Neural cell (in vitro differentiated cells): ENCODE results near the gene HPD. TPM values are rescaled to one million over a fixed set of nuclear protein-coding genes. Genes with fewer than 3 reads are reported as not detected.

ENCODE experiments used
- H2AFZ ChIP-seq: fragments of 200-600, 300-800 bp; sonication (generic), shearing (Covaris generic); 2 replicates; pipeline ENCODE4 v1.6.0; 2014; ENCODE audit warnings: low read depth, mild to moderate bottlenecking, antibody characterized with exemption, low read length, moderate library complexity
- H3F3A ChIP-seq: fragments of 200-600 bp; shearing (Covaris generic); 2 replicates; pipeline ENCODE4 v1.6.1; 2016; ENCODE audit warnings: mild to moderate bottlenecking, moderate library complexity, mixed read lengths, antibody characterized with exemption, low read length; ENCODE audit not compliant: insufficient read depth, poor library complexity, severe bottlenecking
- H3K27ac ChIP-seq: fragments of 200-600, 300-800 bp; sonication (generic), shearing (Covaris generic); 2 replicates; pipeline ENCODE4 v1.5.1; 2014; ENCODE audit warnings: mild to moderate bottlenecking, low read length, moderate library complexity
- H3K27me3 ChIP-seq: fragments of 300-800, 200-600 bp; sonication (generic), shearing (Covaris generic); 2 replicates; pipeline ENCODE4 v1.6.0; 2014; ENCODE audit warnings: mild to moderate bottlenecking, low read depth, low read length, moderate library complexity; ENCODE audit not compliant: insufficient read depth
- H3K36me3 ChIP-seq: fragments of 300-800, 200-600 bp; sonication (generic), shearing (Covaris generic); 2 replicates; pipeline ENCODE4 v1.5.1; 2014; ENCODE audit warnings: mild to moderate bottlenecking, antibody characterized with exemption, low read length, moderate library complexity; ENCODE audit not compliant: insufficient read depth
- H3K4me2 ChIP-seq: fragments of 300-800, 200-600 bp; sonication (generic), shearing (Covaris generic); 2 replicates; pipeline ENCODE4 v1.6.0; 2014; ENCODE audit warnings: mild to moderate bottlenecking, low read length
- H3K4me3 ChIP-seq: fragments of 300-800, 200-600 bp; sonication (generic), shearing (Covaris generic); 2 replicates; pipeline ENCODE4 v1.5.1; 2014; ENCODE audit warnings: mild to moderate bottlenecking, low read length, moderate library complexity
- H3K79me2 ChIP-seq: fragments of 200-600 bp; shearing (Covaris generic); replicated peaks from 2 replicates; pipeline ENCODE4 v1.6.0; 2014; ENCODE audit warnings: mild to moderate bottlenecking, low read length, moderate library complexity; ENCODE audit not compliant: insufficient read depth
- H3K9ac ChIP-seq: fragments of 300-800, 200-600 bp; sonication (generic), shearing (Covaris generic); 2 replicates; pipeline ENCODE4 v1.6.1; 2016; ENCODE audit warnings: mild to moderate bottlenecking, low read length, mixed read lengths
- H3K9me2 ChIP-seq: fragments of 200-600 bp; shearing (Covaris generic); 2 replicates; pipeline ENCODE4 v1.6.1; 2016; ENCODE audit warnings: mild to moderate bottlenecking, low read length, mixed read lengths; ENCODE audit not compliant: insufficient read depth
- H3K9me3 ChIP-seq: fragments of 200-600, 300-800 bp; sonication (generic), shearing (Covaris generic); 2 replicates; pipeline ENCODE4 v1.6.1; 2016; ENCODE audit warnings: mild to moderate bottlenecking, mixed run types, low read length, moderate library complexity, mixed read lengths
- H4K20me1 ChIP-seq: fragments of 200-600 bp; shearing (Covaris generic); 2 replicates; pipeline ENCODE4 v1.6.1; 2016; ENCODE audit warnings: mild to moderate bottlenecking, mixed run types; ENCODE audit not compliant: insufficient read depth
- CTCF ChIP-seq: fragments of 450-650 bp; IDR thresholded peaks from 2 replicates; pipeline ENCODE4 v1.5.1; 2014; ENCODE audit warnings: antibody characterized with exemption, mild to moderate bottlenecking, moderate library complexity; ENCODE audit not compliant: poor library complexity, severe bottlenecking
- EP300 ChIP-seq: fragments of 450-650 bp; conservative IDR thresholded peaks from 2 replicates; pipeline ENCODE4 v1.6.1; 2014; ENCODE audit warnings: antibody characterized with exemption, mild to moderate bottlenecking, moderate library complexity; ENCODE audit not compliant: poor library complexity, severe bottlenecking
- EZH2 ChIP-seq: fragments of 200-600, 300-800 bp; shearing (Covaris generic), sonication (generic); IDR thresholded peaks from 2 replicates; pipeline ENCODE4 v1.6.1; 2014; ENCODE audit warnings: antibody characterized with exemption, low read length, borderline replicate concordance, mild to moderate bottlenecking; ENCODE audit not compliant: insufficient read depth, poor library complexity, severe bottlenecking
- MXI1 ChIP-seq: fragments of 450-650 bp; conservative IDR thresholded peaks from 2 replicates; pipeline ENCODE4 v1.6.1; 2014; ENCODE audit warnings: antibody characterized with exemption, mild to moderate bottlenecking; ENCODE audit not compliant: poor library complexity, severe bottlenecking
- POLR2AphosphoS5 ChIP-seq: IDR thresholded peaks from 2 replicates; pipeline ENCODE4 v1.6.1; 2012
- RAD21 ChIP-seq: fragments of 450-650 bp; conservative IDR thresholded peaks from 2 replicates; pipeline ENCODE4 v1.6.1; 2014; ENCODE audit warnings: antibody characterized with exemption, mild to moderate bottlenecking, moderate library complexity
- REST ChIP-seq: IDR thresholded peaks from 2 replicates; pipeline ENCODE4 v1.6.1; 2012; ENCODE audit warnings: borderline replicate concordance
- SMC3 ChIP-seq: fragments of 450-650 bp; conservative IDR thresholded peaks from 2 replicates; pipeline ENCODE4 v1.6.1; 2014; ENCODE audit warnings: antibody characterized with exemption, mild to moderate bottlenecking, moderate library complexity; ENCODE audit not compliant: poor library complexity
- TAF1 ChIP-seq: IDR thresholded peaks from 2 replicates; pipeline ENCODE4 v1.6.1; 2012; ENCODE audit warnings: low read depth
- polyA minus RNA-seq: library from RNA; depleted of rRNA, polyadenylated mRNA; stranded (reverse); fragments of >200 nt; gene quantifications from 2 replicates; pipeline ENCODE4 v1.2.3, GENCODE V29; 2014
- polyA plus RNA-seq: library from polyadenylated mRNA; depleted of rRNA; stranded (reverse); fragments of >200 nt; gene quantifications from 2 replicates; pipeline ENCODE4 v1.2.3, GENCODE V29; 2014

Gene HPD
- polyA plus RNA-seq (not detected in 2 replicates), polyA minus RNA-seq (not detected in 2 replicates)

GRCh38 chr12:121858662-121859572, at the start of gene HPD:
Gene HPD (minus strand): TSS chr12:121858859. CDS start chr12:121858823, 36 bp downstream.
- no peaks in the 10 kb centered on the region for H4K20me1 ChIP-seq
- H3K9me2 ChIP-seq: no peaks in the 10 kb centered on the region
- H3K4me3 ChIP-seq: no peak within 1 kb of the TSS
- no peaks in the 10 kb centered on the region for H3K27me3 ChIP-seq
- no peak within 1 kb of the TSS for H3K27ac ChIP-seq
- no peak within 1 kb of the TSS for H3K9ac ChIP-seq
- no peaks in the 10 kb centered on the region for H3K9me3 ChIP-seq
- no peak within 1 kb of the TSS for H3K4me2 ChIP-seq
- no peaks in the 10 kb centered on the region for H3F3A ChIP-seq
- H3K36me3 ChIP-seq: no peaks in the 10 kb centered on the region
- H3K79me2 ChIP-seq: no peaks in the 10 kb centered on the region
- no peak for TF ChIP-seq SMC3
- no peak for TF ChIP-seq RAD21
- no peak for TF ChIP-seq CTCF
- no peak for TF ChIP-seq REST
- no peak for TF ChIP-seq POLR2AphosphoS5
- TF ChIP-seq TAF1: no peak
- no peak for TF ChIP-seq MXI1
- TF ChIP-seq EZH2: no peak
- no peak for TF ChIP-seq EP300
- no peak within 1 kb of the TSS for H2AFZ ChIP-seq

GRCh38 chr12:121905746-121906145, 47.1 kb upstream of the HPD start:
- no peak for TF ChIP-seq REST
- no peak for TF ChIP-seq CTCF
- TF ChIP-seq EP300: no peak
- no peak for TF ChIP-seq RAD21
- no peak for TF ChIP-seq TAF1
- no peak for TF ChIP-seq MXI1
- no peak for TF ChIP-seq SMC3
- TF ChIP-seq POLR2AphosphoS5: no peak
- TF ChIP-seq EZH2: no peak
- Histone ChIP-seq H3K4me3 (no peak overlapping the region), H3K27ac (no peak overlapping the region), H2AFZ (no peak overlapping the region), H3K4me2 (no peak overlapping the region), H3K9me3 (no peaks in the 10 kb centered on the region), H3K36me3 (peaks cover 6% of the 10 kb centered on the region), H3K9ac (no peak overlapping the region), H3K79me2 (no peaks in the 10 kb centered on the region), H3K9me2 (no peaks in the 10 kb centered on the region), H4K20me1 (no peaks in the 10 kb centered on the region), H3F3A (no peaks in the 10 kb centered on the region), H3K27me3 (no peaks in the 10 kb centered on the region)
